HG02970 (cell line): Measurements from ENCODE around the gene DNAAF5.

Experiments
- ATAC-seq: cut with Tn5 transposase; IDR thresholded peaks from one replicate; pipeline ENCODE4 v1.9.1; 2021; ENCODE audit warnings: mild to moderate bottlenecking, moderate library complexity, moderate number of reproducible peaks; ENCODE audit not compliant: unreplicated experiment, low FRiP score

DNAAF5 gene

DNA sequence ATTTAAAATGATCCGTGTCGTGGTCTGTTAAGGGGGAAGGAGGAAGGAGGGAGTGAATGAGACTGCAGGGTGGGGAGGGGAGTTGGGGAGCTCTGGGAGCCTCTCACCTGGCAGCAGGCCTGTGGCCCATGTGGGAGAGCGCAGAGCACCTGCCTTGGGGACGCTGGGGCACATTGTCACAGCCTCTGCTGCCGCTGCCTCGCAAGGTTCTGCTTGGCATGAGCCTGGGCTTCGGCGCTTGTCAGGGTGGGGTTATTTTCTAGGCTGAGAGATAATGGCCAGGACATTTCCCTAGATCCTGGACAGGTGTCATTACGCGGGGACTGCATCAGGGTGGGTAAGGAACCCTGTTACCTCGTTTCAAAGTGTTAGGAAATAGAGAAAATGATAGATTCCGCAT, 103.6 kb downstream of the DNAAF5 start:
- no peak for ATAC-seq

DNA sequence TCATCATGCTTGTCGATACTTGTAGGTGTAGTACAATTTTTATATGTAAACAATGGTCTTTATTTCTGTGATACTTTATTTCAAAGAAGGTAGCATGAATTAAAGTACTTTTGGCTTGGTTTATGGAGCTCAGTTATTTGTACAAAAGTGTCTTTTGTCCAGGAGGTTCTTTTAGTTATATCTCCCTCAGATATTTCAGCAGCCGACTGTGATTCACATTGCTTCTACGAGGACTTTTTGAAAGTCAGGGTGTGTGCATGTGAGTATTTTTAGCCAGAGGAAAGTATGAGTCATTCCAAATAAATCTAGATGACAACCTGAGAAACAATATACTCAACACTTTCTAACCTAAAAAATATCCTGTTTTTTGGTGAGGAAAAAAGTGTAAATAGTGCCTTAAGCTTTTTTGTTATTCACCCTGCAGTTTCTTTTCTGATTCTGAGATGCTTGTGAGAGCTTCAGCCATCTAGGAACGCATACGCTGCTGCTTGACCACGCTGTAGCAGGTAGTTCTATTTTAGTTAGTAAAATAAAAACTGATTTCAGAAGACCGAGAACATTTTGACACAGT, 105.2 kb downstream of the DNAAF5 start:
- no peak for ATAC-seq

DNA sequence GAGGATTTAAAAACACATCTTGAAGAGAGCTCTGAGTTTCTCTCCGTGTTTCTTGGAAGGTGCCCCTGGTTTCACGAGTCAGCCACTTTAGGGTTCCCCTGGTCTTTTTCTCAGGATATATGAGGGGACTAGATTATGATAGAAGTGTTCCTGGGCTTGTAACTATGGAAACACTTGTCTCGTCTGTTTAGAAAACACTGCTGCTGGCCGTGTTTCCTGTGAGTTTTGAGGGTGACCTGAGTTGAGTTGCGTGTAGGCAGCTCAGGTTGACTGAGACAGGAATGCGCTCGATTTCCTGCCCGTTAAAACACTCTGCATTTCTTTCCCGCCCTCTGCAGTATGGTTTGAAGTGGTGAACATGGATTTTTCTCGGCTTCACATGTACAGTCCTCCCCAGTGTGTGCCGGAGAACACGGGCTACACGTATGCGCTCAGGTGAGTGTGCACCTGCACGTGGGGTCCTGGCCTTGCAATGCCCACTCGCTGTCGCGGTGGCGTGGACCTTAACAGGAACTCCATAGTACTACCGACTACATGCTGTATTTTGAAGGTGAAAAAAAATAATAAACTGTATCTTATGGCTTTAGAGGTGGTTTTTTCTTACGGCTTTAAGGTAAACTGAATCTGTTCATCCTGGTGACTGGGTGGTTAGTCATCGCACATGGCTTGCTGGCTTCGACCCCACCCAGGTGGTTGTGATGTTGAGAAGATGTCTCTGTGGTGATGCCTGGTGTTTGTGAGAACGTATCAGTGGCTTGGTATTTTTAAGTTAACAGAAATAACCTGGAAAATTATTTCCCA, 105.9 kb downstream of the DNAAF5 start, which contains the start of gene SUN1:
Gene SUN1, plus strand, starts transcription at position 310 of the 801 bp plus-strand sequence. Its CDS starts 49 bp downstream, at position 359.
- ATAC-seq, result no peak

DNA sequence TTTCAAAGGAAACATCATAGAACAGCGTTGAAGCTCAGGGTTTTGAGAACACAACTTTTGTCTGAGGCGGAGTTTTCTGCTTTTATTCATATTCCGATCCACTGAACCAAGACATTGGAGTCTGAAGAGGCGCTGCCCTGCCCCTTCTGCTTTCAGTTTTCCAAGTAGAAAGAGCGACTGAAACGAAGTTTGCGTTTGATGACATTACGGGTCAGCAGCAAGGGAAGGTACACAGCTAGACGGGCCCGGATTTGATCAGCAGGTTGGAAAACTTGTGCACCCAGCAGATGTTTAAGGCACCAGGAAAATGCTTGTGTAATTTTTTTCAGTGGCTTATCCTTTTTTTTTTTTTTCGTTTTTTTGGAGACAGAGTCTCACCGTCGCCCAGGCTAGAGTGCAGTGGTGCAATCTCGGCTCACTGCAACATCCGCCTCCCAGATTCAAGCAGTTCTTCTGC, 106.5 kb downstream of the DNAAF5 start:
- ATAC-seq, result no peak

DNA sequence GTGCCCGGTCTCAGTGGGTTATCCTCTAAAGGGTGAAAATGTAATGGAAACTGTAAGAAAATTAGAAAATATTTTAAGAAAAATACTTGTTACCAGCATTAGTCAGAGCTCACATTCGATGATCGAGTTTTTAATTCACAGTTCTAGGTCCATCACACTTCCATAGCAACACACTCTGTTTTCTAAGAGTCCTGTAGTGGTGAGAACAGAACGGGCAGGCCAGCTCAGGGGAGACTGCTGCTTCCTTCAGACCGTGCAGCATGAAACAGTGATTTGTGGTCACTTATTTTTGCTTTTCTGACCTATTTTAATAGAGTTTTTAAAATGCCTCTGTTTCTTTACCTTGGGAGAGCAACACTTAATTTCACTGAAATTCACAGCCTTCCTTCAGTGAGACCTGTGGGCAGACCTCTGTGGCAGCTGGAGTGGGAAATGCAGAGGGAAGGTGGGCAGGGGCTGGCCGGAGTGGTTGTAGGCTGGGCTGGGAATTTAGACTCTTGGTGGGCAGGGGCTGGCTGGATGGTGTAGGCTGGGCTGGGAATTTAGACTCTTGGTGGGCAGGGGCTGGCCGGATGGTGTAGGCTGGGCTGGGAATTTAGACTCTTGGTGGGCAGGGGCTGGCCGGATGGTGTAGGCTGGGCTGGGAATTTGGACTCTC, 107.2 kb downstream of the DNAAF5 start:
- ATAC-seq, result no peak

DNA sequence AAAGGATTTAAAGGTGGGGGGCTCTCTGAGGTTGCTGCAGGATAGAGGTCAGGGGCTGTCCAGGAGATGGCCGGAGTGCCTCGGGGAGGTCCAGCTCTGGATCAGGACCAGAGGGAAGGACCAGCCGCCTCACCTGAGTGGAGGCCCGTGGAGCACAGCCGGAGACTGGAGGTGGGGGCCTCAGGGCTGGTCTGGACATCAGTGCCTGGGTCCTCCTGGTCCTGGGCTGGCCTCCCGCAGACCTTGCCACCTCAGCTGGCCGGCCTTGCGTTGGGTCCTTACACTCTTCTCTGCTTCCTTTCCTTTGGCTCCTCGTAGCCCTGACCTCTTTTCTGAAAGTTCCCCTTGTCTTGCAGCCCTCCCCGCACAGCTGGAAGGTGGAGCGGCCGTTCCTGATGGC, 107.8 kb downstream of the DNAAF5 start:
- ATAC-seq, result no peak

DNA sequence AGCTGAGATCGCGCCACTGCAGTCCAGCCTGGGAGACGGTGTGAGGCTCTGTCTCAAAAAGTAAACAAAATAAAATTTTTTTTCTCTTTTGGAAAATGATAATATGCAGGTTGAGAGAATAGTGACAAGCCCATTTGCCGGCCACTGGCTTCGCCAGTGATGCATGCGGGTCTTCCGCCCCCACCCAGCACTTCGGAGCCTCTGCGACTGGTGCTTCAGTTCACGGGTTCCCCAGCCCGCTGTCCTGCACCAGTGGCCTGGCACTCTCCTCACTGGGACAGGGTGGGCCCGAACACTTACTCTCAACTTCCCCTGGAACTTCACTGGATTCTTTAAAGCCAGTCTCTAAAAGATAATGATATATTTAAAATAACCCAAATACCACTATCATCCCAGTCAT, 108.5 kb downstream of the DNAAF5 start:
- ATAC-seq, result no peak

DNA sequence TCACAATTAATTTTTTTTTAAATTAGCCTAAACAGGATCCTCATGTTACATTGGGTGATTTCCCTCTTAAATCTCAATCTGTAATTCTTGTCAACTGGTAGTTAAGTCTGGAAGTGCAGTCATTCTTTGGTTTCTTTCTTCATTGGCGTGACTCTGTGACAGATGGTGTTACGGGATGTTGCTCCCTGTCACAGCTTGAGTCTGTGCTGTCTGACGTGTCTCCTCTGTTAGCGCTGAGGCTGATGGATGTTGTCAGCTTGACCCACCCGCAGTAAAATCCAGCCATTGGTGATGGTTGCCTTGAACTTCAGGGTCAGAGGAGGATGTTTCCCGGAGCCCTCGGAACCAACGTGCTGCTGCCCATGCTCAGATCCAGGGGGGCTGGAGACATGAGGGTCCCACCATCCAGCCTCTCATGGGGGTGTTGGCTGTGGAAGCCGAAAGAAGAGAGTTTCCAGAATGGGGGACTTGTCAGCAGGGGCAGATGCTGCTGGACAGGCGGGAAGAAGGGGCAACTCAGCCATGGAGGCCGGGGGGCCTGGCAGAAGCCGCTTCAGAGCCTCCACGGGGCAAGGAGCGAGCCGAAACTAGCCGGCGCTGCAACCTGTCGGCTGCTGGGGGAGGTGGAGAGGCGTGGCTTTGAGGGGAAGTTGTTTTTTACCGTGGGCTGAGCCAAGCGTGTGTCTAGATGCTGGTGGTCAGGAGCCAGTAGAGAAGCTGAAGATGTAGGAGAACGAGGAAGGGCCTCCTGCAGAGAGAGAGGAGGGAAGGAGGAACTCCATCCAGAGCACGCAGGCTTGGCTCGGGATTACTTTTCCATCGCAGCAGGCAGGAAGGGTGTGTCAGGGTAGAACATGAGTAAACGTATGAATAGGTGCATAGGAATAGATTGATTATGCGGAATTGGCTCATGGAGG, 109.2 kb downstream of the DNAAF5 start:
- no peak for ATAC-seq
